ENCODE data around the gene CCDC89. TPM values are rescaled to one million over a fixed set of nuclear protein-coding genes. Genes with fewer than 3 reads are reported as not detected.

Gene CCDC89
- polyA plus RNA-seq, 1 experiment = 2.5 TPM

GRCh38 chr11:85709941-85710702 lies 24.1 kb upstream of the CCDC89 start:
- TF ChIP-seq CTCF (IDR thresholded peaks at IDR 0.05; ENCODE audit: low read depth, low read length) = no peak
- ChIA-PET POLR2A (interaction anchor here (1.0 to 1.2 kb wide), 2 partner anchors 9 to 25 kb away, joined by 3 to 6 read pairs; no protein-coding TSS in a partner anchor), CTCF (interaction anchor here (0.7 to 3.5 kb wide), 2 partner anchors 10 to 15 kb away, joined by 3 to 9 read pairs; no protein-coding TSS in a partner anchor)
- DNase-seq (ENCODE audit: low read depth, low spot score) = no peak
- Histone ChIP-seq H3K27ac (ENCODE audit: low read depth, low read length) (no peak overlapping the region), H3K4me3 (ENCODE audit: low read depth, low read length) (no peak overlapping the region), H3K27me3 (ENCODE audit: control insufficient read depth, insufficient read depth, low read length) (no peaks in the 10 kb centered on the region), H3K9me3 (ENCODE audit: control insufficient read depth, insufficient read depth, low read length) (no peaks in the 10 kb centered on the region)

GRCh38 chr11:85705800-85706199 lies 19.8 kb upstream of the CCDC89 start:
- Histone ChIP-seq H3K27me3 (ENCODE audit: control insufficient read depth, insufficient read depth, low read length) (no peaks in the 10 kb centered on the region), H3K27ac (ENCODE audit: low read depth, low read length) (no peak overlapping the region), H3K9me3 (ENCODE audit: control insufficient read depth, insufficient read depth, low read length) (no peaks in the 10 kb centered on the region), H3K4me3 (ENCODE audit: low read depth, low read length) (no peak overlapping the region)
- ChIA-PET POLR2A (interaction anchor here (0.6 kb wide), 1 partner anchor 16 kb away, joined by 4 read pairs; no protein-coding TSS in a partner anchor), CTCF (interaction anchor here (0.5 to 0.7 kb wide), 2 partner anchors 586 to 925 kb away, joined by 3 to 4 read pairs; no protein-coding TSS in a partner anchor)
- TF ChIP-seq CTCF (IDR thresholded peaks at IDR 0.05; ENCODE audit: low read depth, low read length) = no peak
- no peak for DNase-seq (ENCODE audit: low read depth, low spot score)

DNA sequence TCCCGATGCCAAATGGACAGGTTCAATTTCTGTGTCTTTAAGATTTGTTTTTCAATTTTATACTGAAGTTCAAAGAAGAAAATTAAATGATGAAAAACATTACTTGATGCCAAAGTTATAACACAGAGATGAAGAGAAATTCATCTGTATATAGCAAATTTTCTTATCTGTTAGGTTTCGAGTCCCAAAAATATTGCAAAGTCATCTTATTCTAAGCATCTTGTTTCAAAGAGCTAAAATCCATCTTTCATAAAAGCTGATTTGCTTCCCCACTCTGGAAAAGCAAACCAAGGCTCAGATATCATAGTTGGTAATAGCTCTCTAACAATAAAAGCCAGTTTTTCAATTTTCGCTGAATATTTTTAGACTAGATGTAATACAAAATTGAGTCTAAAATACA lies 19.0 kb upstream of the CCDC89 start:
- Histone ChIP-seq H3K27ac (ENCODE audit: low read depth, low read length) (no peak overlapping the region), H3K9me3 (ENCODE audit: control insufficient read depth, insufficient read depth, low read length) (no peaks in the 10 kb centered on the region), H3K27me3 (ENCODE audit: control insufficient read depth, insufficient read depth, low read length) (no peaks in the 10 kb centered on the region), H3K4me3 (ENCODE audit: low read depth, low read length) (no peak overlapping the region)
- DNase-seq (ENCODE audit: low read depth, low spot score) = no peak
- no peak for TF ChIP-seq CTCF (IDR thresholded peaks at IDR 0.05; ENCODE audit: low read depth, low read length)
- ChIA-PET CTCF (interaction anchor here (0.5 to 0.7 kb wide), 2 partner anchors 586 to 925 kb away, joined by 3 to 4 read pairs; no protein-coding TSS in a partner anchor), POLR2A (interaction anchor here (0.6 kb wide), 1 partner anchor 17 kb away, joined by 4 read pairs; no protein-coding TSS in a partner anchor)

- Histone ChIP-seq H3K27me3 (ENCODE audit: control insufficient read depth, insufficient read depth, low read length) (no peaks in the 10 kb centered on the region), H3K27ac (ENCODE audit: low read depth, low read length) (no peak overlapping the region), H3K9me3 (ENCODE audit: control insufficient read depth, insufficient read depth, low read length) (no peaks in the 10 kb centered on the region), H3K4me3 (ENCODE audit: low read depth, low read length) (no peak overlapping the region)
- DNase-seq (ENCODE audit: low read depth, low spot score) = no peak
- POLR2A ChIA-PET = interaction anchor here (0.6 to 1.4 kb wide), 2 partner anchors 14 kb away, joined by 3 to 5 read pairs; partner anchors contain the start of gene CCDC89
- TF ChIP-seq CTCF (IDR thresholded peaks at IDR 0.05; ENCODE audit: low read depth, low read length) = no peak
- CTCF ChIA-PET = interaction anchor here (1.2 kb wide), 1 partner anchor 11 kb away, joined by 4 read pairs; no protein-coding TSS in a partner anchor
These were observed 14.2 kb upstream of the CCDC89 start for GRCh38 chr11:85699957-85700741.
